Heart left ventricle (tissue), 16 donors: ENCODE measurements around the gene FOSL2. TPM values are rescaled to one million over a fixed set of nuclear protein-coding genes. Genes with fewer than 3 reads are reported as not detected.

Experiments
- ATAC-seq, 4 donors: fragments of 200-7000 bp; cut with Tn5 transposase; one replicate each; pipeline ENCODE4 v1.9.1; 2020 to 2022; ENCODE audit warnings: moderate library complexity in 4 of 4, mild to moderate bottlenecking in 3 of 4, moderate number of reproducible peaks in 1 of 4
- DNase-seq, 5 donors: peaks; one replicate each; pipeline ENCODE4 v3.0.0-alpha.2; 2020
- H3K27ac ChIP-seq, 12 donors: fragments of 200-600 bp; sonication (generic) in 4 of 12; one replicate each; pipeline versions ENCODE4 v1.5.0 to v1.8.0; 2016 to 2022; ENCODE audit warnings: mild to moderate bottlenecking in 2 of 12
- H3K27me3 ChIP-seq, 9 donors: fragments of 200-600 bp; sonication (generic) in 2 of 9; one replicate each; pipeline versions ENCODE4 v1.5.1 to v1.8.0; 2016 to 2022; ENCODE audit warnings: mild to moderate bottlenecking in 3 of 9
- H3K36me3 ChIP-seq, 9 donors: fragments of 200-600 bp; sonication (generic) in 2 of 9; one replicate each; pipeline versions ENCODE4 v1.5.0 to v1.8.0; 2018 to 2022; ENCODE audit warnings: mild to moderate bottlenecking in 2 of 9
- H3K4me1 ChIP-seq, 12 donors: fragments of 200-600 bp; sonication (generic) in 4 of 12; one replicate each; pipeline versions ENCODE4 v1.5.0 to v1.8.0; 2016 to 2022; ENCODE audit warnings: mild to moderate bottlenecking in 3 of 12
- H3K4me3 ChIP-seq, 12 donors: fragments of 200-600 bp; sonication (generic) in 4 of 12; one replicate each; pipeline versions ENCODE4 v1.5.0 to v1.8.0; 2017 to 2022; ENCODE audit warnings: mild to moderate bottlenecking in 9 of 12, moderate library complexity in 4 of 12
- H3K9me3 ChIP-seq, 12 donors: fragments of 200-600 bp; sonication (generic) in 4 of 12; one replicate each; pipeline versions ENCODE4 v1.5.0 to v1.8.0; 2016 to 2022; ENCODE audit warnings: mild to moderate bottlenecking in 1 of 12
- POLR2A ChIP-seq, 2 donors: fragments of 450-650 bp; IDR thresholded peaks; one replicate each; pipeline ENCODE4 v1.6.1; 2017; ENCODE audit warnings: antibody characterized with exemption in 2 of 2, mild to moderate bottlenecking in 2 of 2, moderate library complexity in 2 of 2
- WGBS, 4 donors: extraction: QIAGEN DNeasy Blood & Tissue Kit in 2 of 4; methylation state at CpG; one replicate each; pipeline versions ENCODE4 v1.1.5 to v1.1.7; 2013 to 2018; 5-methylcytosine and 5-hydroxymethylcytosine counted together
- intact Hi-C, 10 donors: fragments of 100-400 bp; cut with DNase I; formaldehyde crosslinking; loops; one replicate each; pipeline versions ENCODE4 v1.11.1 to v1.14.2; 2022
- polyA plus RNA-seq, 2 donors: library from polyadenylated mRNA; stranded (reverse); fragments of 200-250 nt; gene quantifications; one replicate each; pipeline ENCODE4 v1.2.3, GENCODE V29; 2013
- total RNA-seq, 9 donors: library from RNA; depleted of rRNA in 2 of 9; stranded (reverse); fragments of >200 nt in 2 of 9; fragmentation: NEBNext Ultra II Directional in 3 of 9; extraction: Animal tissue kit (Norgen Biotek cat#: 25700) in 3 of 9; gene quantifications; one replicate each; pipeline versions ENCODE4 v1.1.0 to v1.2.4, GENCODE V29; 2016 to 2023
- TF ChIP-seq, protein P1 (sequence below), 12 donors: fragments of 200-600 bp; sonication (generic) in 4 of 12; IDR thresholded peaks; one replicate each; pipeline versions ENCODE4 v1.5.0 to v1.8.0; 2018 to 2022; ENCODE audit warnings: antibody characterized with exemption in 12 of 12, mild to moderate bottlenecking in 5 of 12
- donor health status: ischemic (EF 13 %, LVEDD 7.1; RV severe dilation, severe dysfunction).
- donor health status: healthy with polysubstance abuse.
- donor health status: DM: no; HTN: yes; CAD: no.
- donor health status: DM: no; HTN: no; CAD: no.
- donor health status: ischemic (EF 25% LVEDD 6.9; RV normal size, moderate dysfunction).
- donor health status: ischemic (EF 25% LVEDD 5.7; RV mildly dilated, moderate dysfunction).
- donor health status: healthy.
- donor health status: DM: yes; HTN: yes; CAD: no.
- donor health status: ischemic (EF 35%, LVEDD 5.7; RV mildly dilated, moderate dysfunction).
- donor health status: nonischemic (EF 11% LVEDD 7.7; RV severe dilation, severe dysfunction).
- donor health status: DM: yes; HTN: yes; CAD: no.
- donor health status: PGD.
- donor health status: ischemic (EF 29% LVEDD 5.4; RV normal size, mild dysfunction).
- donor health status: nonischemic (EF 23%, LVEDD 6.1; RV moderate dilation, normal function).

Gene FOSL2
- total and polyA plus RNA-seq, 11 donors = 15.2 to 144 (median 50.2) TPM

DNA sequence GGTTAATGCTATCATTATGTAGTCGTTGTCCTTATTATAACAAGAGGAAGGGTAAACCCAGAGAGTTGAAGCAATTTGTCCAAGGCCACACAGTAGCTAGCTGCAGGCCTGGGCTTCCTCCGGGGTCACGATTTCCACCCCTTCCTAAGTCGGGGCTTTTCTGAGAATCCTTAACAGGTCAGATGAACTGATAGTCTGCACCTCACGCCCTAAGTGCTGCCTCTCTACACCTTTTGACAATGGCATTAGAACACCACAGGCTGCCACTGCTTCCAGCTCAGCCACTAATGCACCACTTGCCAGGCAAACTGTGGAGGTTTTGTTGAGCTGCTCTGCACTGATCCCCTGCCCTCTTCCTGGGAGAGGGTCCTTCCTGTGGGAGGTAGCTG lies 37.7 kb downstream of the FOSL2 start:
- peaks cover 0 to 17% (median 0%) of the 10 kb centered on the region in 12 donors for H3K4me1 ChIP-seq
- intact Hi-C loops = no loop called here
- DNase-seq (no peak), ATAC-seq (no peak)
- no peaks in the 10 kb centered on the region for H3K36me3 ChIP-seq
- whole genome bisulfite sequencing, 4 donors = 76 to 89% (median 83%) methylated on average over 5 of the region's 5 CpGs
- H3K4me3 ChIP-seq = no peak overlapping the region
- peaks cover 0 to 14% (median 0%) of the 10 kb centered on the region in 12 donors for H3K9me3 ChIP-seq
- no peaks in the 10 kb centered on the region for H3K27me3 ChIP-seq
- TF ChIP-seq, protein P1, sequence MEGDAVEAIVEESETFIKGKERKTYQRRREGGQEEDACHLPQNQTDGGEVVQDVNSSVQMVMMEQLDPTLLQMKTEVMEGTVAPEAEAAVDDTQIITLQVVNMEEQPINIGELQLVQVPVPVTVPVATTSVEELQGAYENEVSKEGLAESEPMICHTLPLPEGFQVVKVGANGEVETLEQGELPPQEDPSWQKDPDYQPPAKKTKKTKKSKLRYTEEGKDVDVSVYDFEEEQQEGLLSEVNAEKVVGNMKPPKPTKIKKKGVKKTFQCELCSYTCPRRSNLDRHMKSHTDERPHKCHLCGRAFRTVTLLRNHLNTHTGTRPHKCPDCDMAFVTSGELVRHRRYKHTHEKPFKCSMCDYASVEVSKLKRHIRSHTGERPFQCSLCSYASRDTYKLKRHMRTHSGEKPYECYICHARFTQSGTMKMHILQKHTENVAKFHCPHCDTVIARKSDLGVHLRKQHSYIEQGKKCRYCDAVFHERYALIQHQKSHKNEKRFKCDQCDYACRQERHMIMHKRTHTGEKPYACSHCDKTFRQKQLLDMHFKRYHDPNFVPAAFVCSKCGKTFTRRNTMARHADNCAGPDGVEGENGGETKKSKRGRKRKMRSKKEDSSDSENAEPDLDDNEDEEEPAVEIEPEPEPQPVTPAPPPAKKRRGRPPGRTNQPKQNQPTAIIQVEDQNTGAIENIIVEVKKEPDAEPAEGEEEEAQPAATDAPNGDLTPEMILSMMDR (IDR thresholded peaks at IDR 0.05) = no peak
- TF ChIP-seq POLR2A (IDR thresholded peaks at IDR 0.05) = no peak
- H3K27ac ChIP-seq = no peak overlapping the region

GRCh38 chr2:28430788-28431418 lies 38.2 kb downstream of the FOSL2 start:
- no peak overlapping the region for H3K4me3 ChIP-seq
- H3K27me3 ChIP-seq = no peaks in the 10 kb centered on the region
- TF ChIP-seq POLR2A (IDR thresholded peaks at IDR 0.05) = no peak
- TF ChIP-seq, protein P1 (IDR thresholded peaks at IDR 0.05) = no peak
- WGBS, 4 donors = 66 to 77% (median 73%) methylated on average over 4 to 6 of the region's 6 CpGs
- peaks cover 0 to 15% (median 0%) of the 10 kb centered on the region in 12 donors for H3K4me1 ChIP-seq
- H3K36me3 ChIP-seq = no peaks in the 10 kb centered on the region
- intact Hi-C loops = no loop called here
- peak in 2 of 4 donors; percentile 20 to 27 for ATAC-seq
- no peak overlapping the region for H3K27ac ChIP-seq
- peaks cover 0 to 14% (median 0%) of the 10 kb centered on the region in 12 donors for H3K9me3 ChIP-seq
- no peak for DNase-seq

- Histone ChIP-seq H3K27ac (no peak overlapping the region), H3K27me3 (no peaks in the 10 kb centered on the region), H3K4me1 (peaks cover 0 to 15% (median 0%) of the 10 kb centered on the region in 12 donors), H3K9me3 (peaks cover 0 to 14% (median 0%) of the 10 kb centered on the region in 12 donors), H3K4me3 (no peak overlapping the region), H3K36me3 (no peaks in the 10 kb centered on the region)
- 92 to 96% (median 93%) methylated on average over 3 to 4 of the region's 4 CpGs for WGBS, 4 donors
- intact Hi-C loops = no loop called here
- ATAC-seq (no peak), DNase-seq (no peak)
- no peak for TF ChIP-seq POLR2A (IDR thresholded peaks at IDR 0.05)
- TF ChIP-seq, protein P1 (IDR thresholded peaks at IDR 0.05) = no peak
These were observed 39.1 kb downstream of the FOSL2 start for GRCh38 chr2:28431741-28432140.

GRCh38 chr2:28432362-28432761 lies 39.7 kb downstream of the FOSL2 start:
- 90 to 94% (median 92%) methylated on average over 8 of the region's 8 CpGs for WGBS, 4 donors
- no peak for ATAC-seq

More at GRCh38 chr2:28432362-28432761, 39.7 kb downstream of the FOSL2 start:
- H3K9me3 ChIP-seq = peaks cover 0 to 14% (median 0%) of the 10 kb centered on the region in 12 donors
- no peaks in the 10 kb centered on the region for H3K27me3 ChIP-seq
- no peak overlapping the region for H3K27ac ChIP-seq
- TF ChIP-seq, protein P1 (IDR thresholded peaks at IDR 0.05) = no peak
- TF ChIP-seq POLR2A (IDR thresholded peaks at IDR 0.05) = no peak
- intact Hi-C loops = no loop called here
- DNase-seq = no peak
- peaks cover 0 to 19% (median 0%) of the 10 kb centered on the region in 12 donors for H3K4me1 ChIP-seq
- no peaks in the 10 kb centered on the region for H3K36me3 ChIP-seq
- H3K4me3 ChIP-seq = no peak overlapping the region
